Measurements from ENCODE around the gene SMPD3. TPM values are rescaled to one million over a fixed set of nuclear protein-coding genes. Genes with fewer than 3 reads are reported as not detected.

Gene SMPD3
- total RNA-seq, 2 donors from 2014 or later = 0.19 to 0.23 TPM

DNA sequence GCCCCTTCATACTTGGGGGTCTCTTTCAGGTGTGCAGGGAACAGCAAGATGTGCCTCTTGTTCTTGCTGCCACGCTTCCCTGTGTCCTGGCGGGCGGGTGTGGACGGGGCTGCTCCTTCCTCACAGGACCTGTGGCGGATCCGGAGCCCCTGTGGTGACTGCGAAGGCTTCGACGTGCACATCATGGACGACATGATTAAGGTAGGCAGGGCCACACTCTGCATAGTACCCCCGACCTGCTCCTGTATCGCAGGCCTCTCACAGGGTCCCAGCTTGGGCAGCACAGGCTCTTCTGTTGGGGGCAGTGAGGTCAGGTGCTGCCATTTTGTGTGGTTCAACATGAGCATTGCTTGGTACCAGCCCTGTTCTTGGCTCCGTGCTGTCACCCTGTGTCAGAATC is 94.9 kb downstream of the SMPD3 start:
- intact Hi-C loops (cut with DNase I) = no loop called here
- DNase-seq (ENCODE audit: low spot score) = no peak

DNA sequence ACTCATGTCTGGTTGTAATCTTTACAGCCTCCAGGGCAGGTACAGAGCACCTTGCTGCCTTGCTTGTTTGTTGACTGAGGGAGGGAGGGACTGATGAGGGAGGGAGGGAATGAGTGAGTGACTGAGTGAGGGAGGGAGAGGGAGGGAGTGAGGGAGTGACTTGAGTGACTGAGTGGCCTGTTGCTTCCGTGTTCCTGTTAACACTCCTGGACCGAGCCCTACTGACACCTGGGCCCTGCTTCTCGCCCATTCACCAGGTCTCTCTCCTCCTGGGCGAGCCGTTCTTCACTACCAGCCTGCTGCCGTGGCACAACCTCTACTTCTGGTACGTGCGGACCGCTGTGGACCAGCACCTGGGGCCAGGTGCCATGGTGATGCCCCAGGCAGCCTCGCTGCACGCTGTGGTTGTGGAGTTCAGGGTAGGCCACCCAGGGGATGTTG is 96.3 kb downstream of the SMPD3 start:
- DNase-seq (ENCODE audit: low spot score) = no peak
- intact Hi-C loops (cut with DNase I) = no loop called here

DNA sequence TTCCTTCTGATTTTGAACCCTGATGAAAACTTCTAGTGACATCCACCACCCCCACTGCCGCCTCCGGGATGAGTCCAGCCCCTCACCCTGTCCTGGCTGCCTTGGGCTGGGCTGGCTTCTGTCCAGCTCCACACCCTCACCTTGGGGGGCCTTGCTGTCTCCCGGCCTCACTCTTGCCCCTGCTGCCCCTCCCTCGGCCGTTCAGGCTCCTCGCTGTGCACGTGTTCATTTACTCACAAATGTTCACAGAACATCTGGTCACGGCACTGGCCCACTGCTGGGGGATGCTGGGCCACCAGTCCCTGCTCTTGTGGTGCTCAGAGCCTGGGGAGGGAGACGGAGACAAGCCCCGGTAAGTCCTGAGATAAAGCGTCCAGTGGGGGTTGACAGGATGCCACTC is 96.8 kb downstream of the SMPD3 start:
- intact Hi-C loops (cut with DNase I) = no loop called here
- no peak for DNase-seq (ENCODE audit: low spot score)

DNA sequence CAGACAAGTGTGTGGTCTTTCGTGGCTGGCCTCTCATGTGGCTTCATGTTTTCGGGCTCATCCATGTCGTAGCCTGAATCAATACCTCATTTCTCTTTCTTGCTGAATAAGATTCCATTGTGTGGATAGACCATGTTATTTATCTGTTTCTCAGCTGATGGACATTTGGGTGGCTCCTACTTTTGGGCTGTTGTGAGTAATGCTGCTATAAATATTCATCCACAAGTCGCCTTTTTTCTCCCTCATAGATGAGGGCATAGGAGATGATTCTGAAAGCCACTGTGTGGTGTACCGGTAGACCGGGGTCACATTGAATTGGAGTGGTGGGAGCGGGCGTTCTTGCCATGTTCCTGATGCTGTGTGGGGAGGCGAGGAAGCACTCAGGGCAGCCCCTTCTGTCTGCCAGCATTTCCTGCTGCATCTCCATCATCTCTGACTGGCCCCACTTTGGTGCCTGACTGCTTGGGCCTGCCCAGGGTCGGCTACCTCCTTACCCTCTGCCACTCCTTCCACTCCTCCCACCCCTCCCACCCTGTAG is 97.4 kb downstream of the SMPD3 start:
- intact Hi-C loops (cut with DNase I) = no loop called here
- DNase-seq (ENCODE audit: low spot score) = no peak

DNA sequence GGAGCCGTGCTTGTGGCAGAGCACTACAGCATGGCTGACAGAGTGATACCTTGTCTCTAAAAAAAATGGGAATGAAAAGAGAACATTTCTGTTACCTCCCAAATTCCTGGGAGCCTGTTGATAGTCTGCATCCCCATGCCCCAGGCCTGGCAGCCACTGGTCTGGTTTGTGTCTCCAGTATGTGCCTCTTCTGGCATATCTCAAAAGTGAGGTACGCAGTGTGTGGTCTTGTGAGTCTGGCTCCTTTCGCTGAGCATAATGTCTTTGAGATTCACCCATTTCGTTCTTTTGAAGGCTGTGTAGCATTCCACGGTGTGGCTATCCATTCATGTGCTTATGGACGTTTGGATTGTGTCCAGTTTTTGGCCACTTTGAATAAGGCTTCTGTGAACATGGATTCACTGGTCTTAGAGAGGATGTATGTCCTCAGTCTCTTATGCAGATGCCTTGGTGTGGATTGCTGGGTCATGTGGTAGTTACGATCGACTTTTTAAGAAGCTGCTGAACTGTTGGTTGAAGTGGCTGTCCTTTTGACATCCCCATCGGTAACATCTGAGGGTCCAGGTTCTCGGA is 98.4 kb downstream of the SMPD3 start:
- no peak for DNase-seq (ENCODE audit: low spot score)
- intact Hi-C loops (cut with DNase I) = no loop called here

DNA sequence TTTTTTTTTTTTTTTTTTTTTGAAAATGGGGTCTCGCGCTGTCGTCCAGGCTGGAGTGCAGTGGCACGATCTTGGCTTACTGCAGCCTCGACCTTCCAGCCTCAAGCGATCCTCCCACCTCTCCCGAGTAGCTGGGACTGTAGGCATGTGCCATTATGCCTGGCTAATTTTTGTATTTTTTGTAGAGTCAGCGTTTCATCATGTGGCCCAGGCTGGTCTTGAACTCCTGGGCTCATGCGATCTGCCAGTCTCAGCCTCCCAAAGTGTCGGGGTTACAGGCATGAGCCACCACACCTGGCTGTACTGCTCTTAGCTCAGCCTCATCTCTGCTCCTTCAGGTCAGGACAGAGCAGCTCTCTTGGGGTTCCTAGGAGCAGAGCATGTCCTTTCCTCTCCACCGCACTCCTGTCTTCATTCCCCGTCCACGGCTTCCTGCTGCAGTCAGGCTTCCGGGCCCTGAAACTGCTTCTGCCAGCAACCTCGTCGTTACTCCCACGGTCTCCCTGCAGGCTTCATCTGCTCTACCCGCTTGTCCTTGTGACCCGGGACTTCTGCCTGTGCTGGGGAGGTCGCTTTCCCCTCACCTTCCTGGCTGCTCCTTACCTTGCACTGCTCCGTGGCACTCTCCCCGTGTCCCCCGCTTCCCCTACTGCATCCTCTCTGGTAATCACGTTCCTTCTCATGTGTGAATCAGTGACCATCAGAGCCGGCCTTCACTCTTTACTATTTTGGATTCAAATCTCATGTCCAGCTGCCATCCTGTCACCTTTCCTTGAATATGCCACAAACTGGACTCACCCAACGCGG is 99.5 kb downstream of the SMPD3 start:
- no peak for DNase-seq (ENCODE audit: low spot score)
- intact Hi-C loops (cut with DNase I) = no loop called here

DNA sequence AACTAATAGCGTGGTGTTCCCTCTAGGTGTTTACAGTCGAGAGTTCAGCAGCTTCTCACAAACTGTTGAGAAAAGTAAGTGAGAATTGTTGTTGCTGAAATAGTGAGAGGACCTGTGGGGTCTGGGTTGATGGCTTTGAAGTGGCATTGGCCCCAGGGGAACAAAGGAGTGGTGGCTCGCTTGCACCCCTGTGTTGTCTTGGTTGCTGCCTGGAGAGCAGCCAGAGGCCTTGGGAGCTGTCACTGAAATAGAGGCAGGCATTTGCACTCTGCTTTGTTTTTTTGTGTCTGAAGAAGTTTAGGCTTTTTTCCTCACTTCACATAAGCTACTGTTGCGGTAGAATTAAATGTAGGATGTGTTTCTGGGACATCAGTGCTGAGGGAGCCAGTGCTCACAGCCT is 100.7 kb downstream of the SMPD3 start:
- no peak for DNase-seq (ENCODE audit: low spot score)
- intact Hi-C loops (cut with DNase I) = no loop called here

DNA sequence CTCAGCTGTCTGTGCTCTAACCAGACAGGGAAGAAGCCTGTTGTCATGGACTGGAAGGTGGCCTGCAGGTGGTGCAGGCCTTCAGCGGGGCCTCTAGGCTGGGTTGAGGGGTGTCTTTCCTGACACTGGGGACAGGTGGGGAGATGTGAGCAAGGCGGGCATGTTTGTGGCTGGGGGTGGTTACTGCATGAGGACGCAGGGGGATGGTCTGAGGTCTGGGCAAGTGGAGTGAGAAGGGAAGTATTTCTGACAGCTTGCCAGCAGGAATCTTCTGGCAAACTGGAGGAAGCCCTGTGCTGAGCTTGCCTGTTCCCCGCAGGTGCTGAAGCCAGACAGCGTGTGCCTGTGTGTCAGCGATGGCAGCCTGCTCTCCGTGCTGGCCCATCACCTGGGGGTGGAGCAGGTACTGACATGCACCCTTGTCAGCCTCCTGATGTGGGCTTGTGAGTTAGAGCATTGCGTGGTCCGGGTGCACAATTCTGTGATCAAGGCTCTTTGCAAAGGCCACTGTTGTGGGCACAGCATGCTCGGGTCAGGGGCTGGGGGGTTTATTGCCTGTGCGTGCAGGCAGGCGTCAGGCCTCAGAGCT is 101.3 kb downstream of the SMPD3 start:
- intact Hi-C loops (cut with DNase I) = no loop called here

DNA sequence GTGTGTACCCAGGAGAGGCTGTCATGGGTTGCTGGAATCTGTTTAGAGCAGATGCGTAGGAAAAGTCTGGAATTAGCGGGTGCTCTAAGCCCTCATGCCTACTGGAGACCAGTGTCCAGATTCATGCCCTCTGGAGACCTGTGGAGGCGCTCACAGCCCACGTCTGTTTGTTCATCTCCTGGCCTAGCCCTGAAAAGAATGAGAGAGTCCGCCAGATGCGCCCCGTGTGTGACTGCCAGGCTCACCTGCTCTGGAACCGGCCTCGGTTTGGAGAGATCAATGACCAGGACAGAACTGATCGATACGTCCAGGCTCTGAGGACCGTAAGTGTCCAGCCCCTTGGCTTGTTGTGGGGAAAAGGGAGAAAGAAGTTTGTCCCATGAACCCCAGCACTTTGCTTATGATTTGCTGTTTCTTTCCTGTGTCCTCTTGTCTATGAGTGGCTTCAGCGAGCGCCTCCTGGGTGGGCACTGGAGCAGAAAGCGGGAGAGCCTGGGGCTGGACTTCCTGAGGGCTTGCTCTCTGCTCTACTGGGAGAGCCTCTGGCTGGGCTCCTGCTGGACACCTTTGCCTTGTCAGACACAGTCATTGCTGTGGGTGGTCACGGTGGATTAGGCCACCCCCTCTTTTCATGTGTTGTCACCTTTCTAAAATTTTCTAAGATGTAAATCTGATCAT is 102.2 kb downstream of the SMPD3 start:
- peak; percentile 46 for DNase-seq (ENCODE audit: low spot score)
- intact Hi-C loops (cut with DNase I) = no loop called here

More for the DNA sequence above, 101.3 kb downstream of the SMPD3 start:
- no peak for DNase-seq (ENCODE audit: low spot score)

DNA sequence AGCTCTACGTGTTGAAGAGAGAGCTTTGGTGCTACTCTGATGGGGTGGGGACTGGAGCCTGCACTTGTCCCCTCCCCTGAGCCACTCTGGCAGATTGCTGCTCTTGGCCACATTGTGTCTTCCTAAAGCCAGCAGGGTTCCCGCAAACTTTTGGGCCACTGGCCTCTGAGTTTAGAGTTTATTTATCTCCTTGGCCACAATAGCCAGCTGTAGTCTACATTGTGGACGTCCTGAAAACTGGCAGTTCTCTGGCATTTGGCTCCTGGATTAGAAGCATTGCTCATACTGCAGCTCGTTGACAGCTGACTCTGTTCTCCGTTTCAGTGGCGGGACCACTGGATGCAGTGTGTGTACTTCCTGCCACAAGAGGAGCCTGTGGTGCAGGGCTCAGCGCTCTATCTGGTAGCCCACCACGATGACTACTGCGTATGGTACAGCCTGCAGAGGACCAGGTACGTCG is 102.9 kb downstream of the SMPD3 start:
- peak; percentile 74 for DNase-seq (ENCODE audit: low spot score)
- intact Hi-C loops (cut with DNase I) = no loop called here

DNA sequence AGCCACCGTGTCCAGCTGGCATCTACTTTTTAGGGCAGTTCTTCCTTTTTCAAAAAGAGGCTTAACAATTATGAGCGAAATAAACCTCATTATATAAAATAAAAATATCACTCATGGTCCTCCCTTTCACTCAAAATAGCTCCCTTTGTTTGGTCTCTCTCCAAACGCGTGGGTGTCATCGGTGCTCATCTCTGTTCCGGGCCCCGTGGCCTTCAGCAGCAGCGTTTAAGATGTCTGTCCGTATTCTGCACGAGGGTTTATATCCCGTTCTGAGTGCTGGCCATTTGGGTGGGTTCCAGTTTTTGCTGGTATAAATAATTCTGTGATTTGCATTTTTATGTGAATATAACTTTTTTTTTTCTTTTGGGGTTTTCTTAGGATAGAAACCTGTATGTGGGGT is 104.1 kb downstream of the SMPD3 start:
- intact Hi-C loops (cut with DNase I) = no loop called here
- peak; percentile 73 for DNase-seq (ENCODE audit: low spot score)

DNA sequence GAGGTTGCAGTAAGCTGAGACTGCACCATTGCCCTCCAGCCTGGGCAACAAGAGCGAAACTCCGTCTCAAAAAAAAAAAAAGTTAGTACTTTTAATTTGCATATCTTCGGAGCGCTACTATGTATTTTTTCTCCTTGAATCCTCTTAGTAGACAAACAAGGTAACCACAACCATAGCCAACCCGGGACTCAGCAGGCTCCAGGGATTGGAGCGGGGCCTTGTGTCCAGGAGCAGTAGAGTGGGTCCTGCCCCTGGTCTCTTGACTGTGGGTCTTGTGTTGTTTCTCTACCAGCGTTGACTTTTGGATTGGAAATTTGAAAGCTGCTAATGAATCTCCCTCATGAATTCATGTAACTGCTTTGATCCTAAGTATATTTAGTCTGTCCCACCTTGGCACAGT is 105.2 kb downstream of the SMPD3 start:
- intact Hi-C loops (cut with DNase I) = no loop called here
- no peak for DNase-seq (ENCODE audit: low spot score)

DNA sequence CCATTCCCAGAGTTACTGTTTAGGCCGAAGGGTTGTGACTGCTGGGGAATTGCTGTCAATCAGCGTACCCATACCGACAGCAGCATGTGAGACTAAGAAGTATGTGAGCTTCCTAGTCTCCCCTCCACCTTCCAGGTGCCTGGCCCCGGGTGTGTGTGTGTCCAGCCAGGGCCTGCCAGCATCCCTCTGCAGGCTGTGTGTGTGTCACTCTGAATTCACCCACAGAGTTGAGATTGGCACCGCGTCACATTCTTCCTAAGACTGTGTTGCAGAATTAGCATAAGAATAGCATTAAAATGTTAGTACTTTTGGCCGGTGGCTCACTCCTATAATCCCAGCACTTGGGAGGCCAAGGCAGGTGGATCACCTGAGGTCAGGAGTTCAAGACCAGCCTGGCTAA is 105.7 kb downstream of the SMPD3 start:
- DNase-seq (ENCODE audit: low spot score) = peak; percentile 36
- intact Hi-C loops (cut with DNase I) = no loop called here

DNA sequence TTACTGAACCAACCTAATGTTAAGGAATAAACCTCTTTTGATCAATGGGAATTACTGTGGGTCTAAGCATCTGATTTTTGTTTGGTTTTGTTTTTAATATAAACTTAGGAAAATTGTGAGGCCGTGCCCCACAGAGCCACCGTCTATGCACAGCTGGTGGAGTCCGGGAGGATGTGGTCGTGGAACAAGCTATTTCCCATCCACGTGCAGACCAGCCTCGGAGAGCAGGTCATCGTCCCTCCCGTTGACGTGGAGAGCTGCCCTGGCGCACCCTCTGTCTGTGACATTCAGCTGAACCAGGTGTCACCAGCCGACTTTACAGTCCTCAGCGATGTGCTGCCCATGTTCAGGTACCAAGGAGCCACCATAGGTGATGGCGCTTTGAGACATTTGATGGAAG is 109.1 kb downstream of the SMPD3 start:
- DNase-seq (ENCODE audit: low spot score) = no peak
- intact Hi-C loops (cut with DNase I) = no loop called here

DNA sequence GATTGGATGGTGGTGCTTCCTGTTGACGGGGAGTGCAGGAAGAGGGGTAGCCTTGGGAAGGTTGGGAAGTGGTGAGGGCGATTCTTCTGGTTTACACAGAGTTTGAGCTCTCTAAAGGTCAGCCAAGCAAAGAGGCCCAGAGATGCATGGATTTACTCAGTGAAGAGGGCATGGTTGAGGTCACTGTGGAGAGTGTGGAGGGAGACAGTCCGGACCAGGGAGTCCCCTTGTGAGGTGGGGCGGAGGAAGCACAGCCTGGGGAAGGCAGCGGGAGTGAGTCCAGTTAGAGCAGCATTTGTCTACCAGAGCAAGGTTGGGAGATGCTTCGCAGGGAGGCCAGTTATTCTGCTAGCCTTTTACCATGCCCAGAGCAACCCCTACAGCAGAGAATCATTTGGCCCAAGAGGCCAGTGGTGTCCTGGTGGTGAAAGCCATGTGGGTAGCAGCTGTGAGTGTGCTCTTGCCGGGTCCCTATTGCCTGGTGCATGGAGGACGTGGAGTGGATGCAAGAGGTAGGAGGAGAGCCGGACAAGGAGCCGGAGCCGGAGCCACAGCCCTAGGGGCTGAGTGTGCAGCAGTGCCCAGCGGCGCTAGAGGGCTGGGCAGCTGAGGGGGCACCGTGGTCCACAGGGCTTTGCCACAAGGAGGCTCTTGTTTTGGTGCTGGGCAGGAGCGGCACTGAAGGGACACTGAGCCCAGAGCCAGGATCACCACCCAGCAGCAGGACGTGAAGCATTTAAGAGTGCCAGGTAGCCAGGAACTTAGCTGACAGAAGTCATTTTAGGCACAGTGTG is 109.8 kb downstream of the SMPD3 start:
- intact Hi-C loops (cut with DNase I) = no loop called here
- DNase-seq (ENCODE audit: low spot score) = no peak

DNA sequence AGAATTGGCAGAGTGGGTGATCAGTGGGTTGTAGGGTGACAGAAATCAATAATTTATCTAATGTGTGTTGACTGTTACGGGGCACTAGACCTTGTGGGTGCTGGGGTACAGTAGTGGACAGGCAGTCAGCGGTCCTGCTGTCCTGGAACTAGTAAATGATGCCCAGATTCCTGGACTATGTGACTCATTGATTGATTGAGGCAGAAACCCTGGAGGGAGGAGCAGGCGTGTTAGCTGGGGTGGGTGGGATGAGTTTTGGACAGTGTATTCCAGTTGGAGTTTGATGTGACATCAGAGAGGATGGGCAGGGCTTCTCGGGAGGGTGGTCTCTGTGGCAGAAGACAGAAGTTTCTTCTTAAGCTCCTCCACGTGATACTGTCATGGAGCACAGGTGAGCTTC is 113.1 kb downstream of the SMPD3 start:
- no peak for DNase-seq (ENCODE audit: low spot score)

DNA sequence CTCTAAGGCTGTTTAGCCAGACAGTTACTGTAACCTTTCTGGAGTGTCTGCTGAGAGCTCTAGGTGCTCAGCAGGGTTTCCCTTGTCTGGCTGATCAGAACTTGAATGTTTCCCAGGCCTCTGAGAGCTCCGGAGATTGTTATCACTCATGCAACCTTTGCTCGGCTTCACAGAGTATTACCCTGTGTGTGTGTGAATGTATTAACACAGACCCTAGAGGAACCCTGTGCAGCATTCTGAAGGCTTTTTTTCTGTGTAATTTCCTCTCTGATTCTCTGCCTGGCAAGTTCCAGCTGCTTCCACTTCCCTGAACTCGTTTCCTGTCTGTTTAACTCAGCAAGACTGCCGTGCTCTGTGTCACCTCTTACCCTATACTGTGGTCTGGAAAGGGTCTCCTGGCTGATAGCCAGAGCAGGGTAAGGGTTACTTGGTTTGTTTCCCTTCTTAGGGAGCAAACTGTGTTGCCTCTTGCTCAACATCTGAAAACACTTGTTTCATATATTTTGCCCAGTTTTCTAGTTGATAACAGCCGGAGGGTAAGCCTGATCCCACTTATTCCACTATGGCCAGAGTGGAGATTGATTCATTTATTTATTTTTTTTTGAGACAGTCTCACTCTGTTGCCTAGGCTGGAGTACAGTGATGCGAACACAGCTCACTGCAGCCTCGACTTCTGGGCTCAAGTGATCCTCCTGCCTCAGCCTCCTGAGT is 115.7 kb downstream of the SMPD3 start:
- intact Hi-C loops (cut with DNase I) = no loop called here
- DNase-seq (ENCODE audit: low spot score) = no peak

More for the DNA sequence above, 113.1 kb downstream of the SMPD3 start:
- intact Hi-C loops (cut with DNase I) = no loop called here

DNA sequence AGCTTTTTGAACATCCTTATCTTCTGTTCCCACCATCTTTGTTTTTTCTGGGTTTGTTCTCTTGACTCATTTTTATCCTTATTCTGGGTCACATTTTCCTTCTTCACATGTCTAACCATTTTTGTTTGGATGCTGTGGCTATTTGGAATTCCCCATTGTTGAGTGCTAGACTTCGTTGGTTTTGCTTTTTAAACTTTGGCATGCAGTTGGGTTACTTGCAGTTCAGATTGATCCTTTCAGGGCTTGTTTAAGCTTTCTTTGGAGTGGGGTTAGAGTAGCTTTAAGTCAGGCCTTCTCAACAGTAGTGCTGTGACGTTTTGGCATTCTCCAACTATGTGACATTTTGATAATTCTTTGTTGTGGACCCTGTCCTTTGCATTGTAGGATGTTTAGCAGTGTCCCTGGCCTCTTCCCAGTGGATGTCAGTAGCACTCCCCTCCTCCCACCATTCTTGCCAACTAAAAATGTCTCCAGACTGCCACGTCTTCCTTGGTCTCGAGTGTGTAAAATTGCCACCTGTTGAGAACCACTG is 116.4 kb downstream of the SMPD3 start:
- intact Hi-C loops (cut with DNase I) = no loop called here
- DNase-seq (ENCODE audit: low spot score) = no peak

Data from posterior vena cava (tissue), 2 donors.